ENCODE measurements around the gene CLN6.

GRCh38 chr15:68241088-68241935 is 11.8 kb upstream of the CLN6 start:
- TF ChIP-seq CTCF (conservative IDR thresholded peaks at IDR 0.05; ENCODE audit: low read length) (no peak), EZH2phosphoT487 (IDR thresholded peaks at IDR 0.05; ENCODE audit: borderline replicate concordance, low read depth, low read length) (no peak)
